Esophagus mucosa (tissue), 1 donor: ENCODE measurements around the gene NFKBIL1. TPM values are rescaled to one million over a fixed set of nuclear protein-coding genes. Genes with fewer than 3 reads are reported as not detected.
A peak's percentile ranks its signal among the peaks of the same experiment; 100 is the strongest.
"Not testable (repeated sequence)": the region's sequence is repeated elsewhere in the genome, so short reads cannot be mapped to it uniquely, and the experiment has no call there.

Experiments
- ATAC-seq: fragments of 200-7000 bp; cut with Tn5 transposase; one replicate; pipeline ENCODE4 v1.9.1; 2020
- total RNA-seq: library from RNA; stranded (reverse); gene quantifications from one replicate; pipeline ENCODE4 v1.2.4, GENCODE V29; 2023
- donor health status: DM: yes; HTN: yes; CAD: no.

Gene NFKBIL1
- total RNA-seq, 1 donor from 2014 or later: 13.9 TPM

- no peak for ATAC-seq
These were observed 34.2 kb downstream of the NFKBIL1 start for GRCh38 chr6:31581434-31582229.

- ATAC-seq: peak; percentile 9
These were observed 34.8 kb downstream of the NFKBIL1 start, which contains the start of gene LTB for GRCh38 chr6:31582230-31582643. Gene LTB, minus strand, starts transcription at chr6:31582424. Its CDS starts 7 bp downstream, at chr6:31582417.

GRCh38 chr6:31585491-31585890 lies 38.1 kb downstream of the NFKBIL1 start:
- ATAC-seq: no peak

- no peak for ATAC-seq
These were observed 38.6 kb downstream of the NFKBIL1 start, which contains the start of gene LST1 for GRCh38 chr6:31586008-31586407. Gene LST1, plus strand, starts transcription at chr6:31586277. Its CDS starts 1,023 bp downstream, at chr6:31587300.

- ATAC-seq: peak; percentile 48
These were observed 39.3 kb downstream of the NFKBIL1 start for GRCh38 chr6:31586599-31587281.

GRCh38 chr6:31587791-31588777 lies 40.7 kb downstream of the NFKBIL1 start:
- no peak for ATAC-seq

- ATAC-seq: no peak
These were observed 41.7 kb downstream of the NFKBIL1 start for GRCh38 chr6:31588871-31589650.

- ATAC-seq: not testable (repeated sequence)
These were observed 43.3 kb downstream of the NFKBIL1 start for GRCh38 chr6:31590691-31591090.

- peak; percentile 32 for ATAC-seq
These were observed 45.0 kb downstream of the NFKBIL1 start for GRCh38 chr6:31592396-31592771.

GRCh38 chr6:31597006-31597405 lies 49.6 kb downstream of the NFKBIL1 start:
- peak; percentile 45 for ATAC-seq

- ATAC-seq: no peak
These were observed 59.9 kb downstream of the NFKBIL1 start for GRCh38 chr6:31607317-31607716.

Other genes with a start within 250 kb of the NFKBIL1 start
- 105 TPM for gene HLA-B, start 190.4 kb upstream of the NFKBIL1 start, total RNA-seq
- 11.0 TPM for gene MICA, start 144.0 kb upstream of the NFKBIL1 start, total RNA-seq
- gene MICB, start 49.5 kb upstream of the NFKBIL1 start, total RNA-seq: 0.92 TPM
- gene MCCD1, start 18.6 kb upstream of the NFKBIL1 start, total RNA-seq: not detected
- gene DDX39B, start 5.6 kb upstream of the NFKBIL1 start, total RNA-seq: 174 TPM
- gene ATP6V1G2, start 1.0 kb upstream of the NFKBIL1 start, total RNA-seq: not detected
- not detected for gene LTA, start 24.7 kb downstream of the NFKBIL1 start, total RNA-seq
- 0.24 TPM for gene TNF, start 28.0 kb downstream of the NFKBIL1 start, total RNA-seq
- 1.1 TPM for gene LTB, start 34.8 kb downstream of the NFKBIL1 start, total RNA-seq
- 2.4 TPM for gene LST1, start 38.7 kb downstream of the NFKBIL1 start, total RNA-seq
- gene NCR3, start 45.4 kb downstream of the NFKBIL1 start, total RNA-seq: 0.28 TPM
- 3.3 TPM for gene AIF1, start 67.6 kb downstream of the NFKBIL1 start, total RNA-seq
- 103 TPM for gene PRRC2A, start 73.1 kb downstream of the NFKBIL1 start, total RNA-seq
- 143 TPM for gene BAG6, start 105.1 kb downstream of the NFKBIL1 start, total RNA-seq
- gene APOM, start 108.3 kb downstream of the NFKBIL1 start, total RNA-seq: 1.6 TPM
- 18.1 TPM for gene C6orf47, start 113.2 kb downstream of the NFKBIL1 start, total RNA-seq
- gene GPANK1, start 117.4 kb downstream of the NFKBIL1 start, total RNA-seq: 8.2 TPM
- 108 TPM for gene CSNK2B, start 118.5 kb downstream of the NFKBIL1 start, total RNA-seq
- gene LY6G5B, start 122.4 kb downstream of the NFKBIL1 start, total RNA-seq: 2.6 TPM
- gene LY6G5C, start 133.5 kb downstream of the NFKBIL1 start, total RNA-seq: 0.72 TPM
- gene ABHD16A, start 155.7 kb downstream of the NFKBIL1 start, total RNA-seq: 28.3 TPM
- not detected for gene LY6G6F, start 159.3 kb downstream of the NFKBIL1 start, total RNA-seq
- gene LY6G6D, start 167.7 kb downstream of the NFKBIL1 start, total RNA-seq: not detected
- 10.8 TPM for gene LY6G6C, start 174.1 kb downstream of the NFKBIL1 start, total RNA-seq
- gene MPIG6B, start 175.8 kb downstream of the NFKBIL1 start, total RNA-seq: 1.1 TPM
- 15.3 TPM for gene DDAH2, start 181.7 kb downstream of the NFKBIL1 start, total RNA-seq
- gene CLIC1, start 188.9 kb downstream of the NFKBIL1 start, total RNA-seq: 372 TPM
- 12.0 TPM for gene MSH5, start 192.4 kb downstream of the NFKBIL1 start, total RNA-seq
- 0.64 TPM for gene SAPCD1, start 215.0 kb downstream of the NFKBIL1 start, total RNA-seq
- 1.6 TPM for gene VWA7, start 229.7 kb downstream of the NFKBIL1 start, total RNA-seq
- 79.8 TPM for gene VARS1, start 248.1 kb downstream of the NFKBIL1 start, total RNA-seq